ENCODE data around the gene ENTHD1.

- no peak for TF ChIP-seq POLR2A (IDR thresholded peaks at IDR 0.05)
- TF ChIP-seq, protein P1, sequence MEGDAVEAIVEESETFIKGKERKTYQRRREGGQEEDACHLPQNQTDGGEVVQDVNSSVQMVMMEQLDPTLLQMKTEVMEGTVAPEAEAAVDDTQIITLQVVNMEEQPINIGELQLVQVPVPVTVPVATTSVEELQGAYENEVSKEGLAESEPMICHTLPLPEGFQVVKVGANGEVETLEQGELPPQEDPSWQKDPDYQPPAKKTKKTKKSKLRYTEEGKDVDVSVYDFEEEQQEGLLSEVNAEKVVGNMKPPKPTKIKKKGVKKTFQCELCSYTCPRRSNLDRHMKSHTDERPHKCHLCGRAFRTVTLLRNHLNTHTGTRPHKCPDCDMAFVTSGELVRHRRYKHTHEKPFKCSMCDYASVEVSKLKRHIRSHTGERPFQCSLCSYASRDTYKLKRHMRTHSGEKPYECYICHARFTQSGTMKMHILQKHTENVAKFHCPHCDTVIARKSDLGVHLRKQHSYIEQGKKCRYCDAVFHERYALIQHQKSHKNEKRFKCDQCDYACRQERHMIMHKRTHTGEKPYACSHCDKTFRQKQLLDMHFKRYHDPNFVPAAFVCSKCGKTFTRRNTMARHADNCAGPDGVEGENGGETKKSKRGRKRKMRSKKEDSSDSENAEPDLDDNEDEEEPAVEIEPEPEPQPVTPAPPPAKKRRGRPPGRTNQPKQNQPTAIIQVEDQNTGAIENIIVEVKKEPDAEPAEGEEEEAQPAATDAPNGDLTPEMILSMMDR (IDR thresholded peaks at IDR 0.05) = no peak
Observed at GRCh38 chr22:39732625-39733024, 160.9 kb downstream of the ENTHD1 start.

Data from Peyer's patch (tissue), 4 donors.